NCI-H1694 (cell line): ENCODE data around the gene SGCE.
A peak's percentile ranks its signal among the peaks of the same experiment; 100 is the strongest.

Source experiments
- DNase-seq: peaks from one replicate; lab custom pipeline; 2025; lab: John Stamatoyannopoulos, UW

The SGCE gene

DNA sequence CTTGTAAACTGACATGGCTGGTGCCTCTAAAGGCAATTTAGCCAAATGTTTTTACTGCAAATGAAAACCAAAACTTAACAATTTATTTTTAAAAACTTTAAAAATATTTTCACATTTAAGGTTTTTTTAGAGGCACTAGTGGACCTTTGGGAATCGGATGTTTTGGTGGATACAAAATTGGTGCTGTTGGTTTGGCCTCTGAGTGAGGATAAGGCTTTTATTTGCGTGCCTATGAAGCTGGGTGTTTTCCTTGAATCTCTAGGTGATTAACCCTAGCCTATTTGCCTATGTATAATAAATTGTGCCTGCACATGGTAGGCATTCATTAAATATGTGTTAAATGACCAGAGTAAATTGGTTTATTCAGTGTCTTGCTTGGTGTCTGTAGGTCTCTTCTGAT, 2.9 kb upstream of the SGCE start:
- DNase-seq, result no peak

DNA sequence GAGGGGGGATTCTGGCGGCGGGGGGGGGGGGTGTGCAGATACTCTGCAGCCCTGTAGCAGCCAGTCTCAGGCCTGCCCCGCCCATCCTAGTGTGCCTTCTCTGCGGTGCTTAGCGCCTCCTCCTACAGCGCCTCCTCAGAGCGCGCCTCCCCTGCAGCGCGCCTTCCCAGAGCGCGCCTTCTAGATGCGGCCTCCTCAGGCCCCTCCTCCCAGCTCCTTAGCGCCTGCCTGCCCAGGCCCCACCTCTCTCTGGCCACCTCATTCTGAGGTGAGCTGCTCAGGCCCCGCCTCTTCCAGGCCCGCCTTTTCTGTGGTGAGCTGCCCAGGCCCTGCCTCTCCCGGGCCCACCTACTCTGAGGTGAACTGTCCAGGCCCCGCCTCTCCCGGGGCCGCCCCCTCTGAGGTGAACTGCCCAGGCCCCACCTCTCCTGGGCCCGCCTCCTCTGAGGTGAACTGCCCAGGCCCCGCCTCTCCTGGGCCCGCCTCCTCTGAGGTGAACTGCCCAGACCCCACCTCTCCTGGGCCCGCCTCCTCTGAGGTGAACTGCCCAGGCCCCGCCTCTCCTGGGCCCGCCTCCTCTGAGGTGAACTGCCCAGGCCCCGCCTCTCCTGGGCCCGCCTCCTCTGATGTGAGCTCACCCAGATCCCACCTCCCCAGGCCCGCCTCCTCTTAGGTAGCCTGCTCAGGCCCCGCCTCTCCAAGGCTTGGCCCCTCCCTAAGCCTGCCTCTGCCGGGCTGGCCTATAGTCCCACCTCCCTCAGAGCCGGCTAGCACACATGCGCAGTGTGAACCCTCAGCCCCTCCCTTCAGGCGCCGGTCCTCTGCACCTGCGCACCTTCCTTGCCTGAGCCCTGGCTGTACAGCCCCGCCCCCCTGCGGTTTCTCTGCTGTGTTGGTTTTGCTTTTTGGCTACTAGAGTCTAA, 2.1 kb upstream of the SGCE start:
- no peak for DNase-seq

DNA sequence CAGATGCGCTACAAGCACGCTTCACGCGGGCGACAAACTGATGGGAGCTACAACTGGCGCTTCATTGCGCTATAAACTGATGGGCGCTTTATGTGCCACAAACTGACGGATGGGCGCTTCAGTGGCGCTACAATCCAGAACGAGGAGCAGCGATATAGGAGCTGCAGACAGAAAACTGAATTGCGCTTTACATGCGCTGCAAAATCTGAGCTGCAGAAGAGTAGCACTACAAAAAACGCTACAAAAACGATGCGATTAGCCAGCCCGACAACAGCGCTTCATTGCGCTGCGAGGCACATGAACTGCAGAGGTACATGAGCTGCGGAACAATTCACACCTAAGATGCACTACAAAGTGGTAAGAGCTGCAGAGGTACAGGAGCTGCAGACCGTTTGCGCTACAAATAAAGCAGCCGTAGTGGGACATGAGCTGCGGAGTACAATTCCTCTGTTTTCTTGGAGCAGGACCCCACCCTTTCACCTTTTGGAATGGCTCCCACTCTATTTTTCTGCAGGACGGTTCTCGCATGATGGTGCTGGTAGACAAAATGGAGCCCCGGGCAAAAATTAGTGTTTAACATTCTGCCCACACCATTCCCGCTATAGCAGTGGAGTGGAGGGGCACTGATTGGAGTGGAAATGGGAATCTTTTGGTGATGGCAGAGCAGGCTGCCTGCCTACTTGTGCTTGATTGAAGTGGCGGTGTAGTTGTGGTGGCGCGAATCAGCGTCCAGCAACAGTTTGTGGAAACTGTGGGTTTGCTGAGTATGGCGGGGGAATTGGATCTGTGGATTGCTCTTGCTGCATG, 1.2 kb upstream of the SGCE start:
- DNase-seq, result no peak

DNA sequence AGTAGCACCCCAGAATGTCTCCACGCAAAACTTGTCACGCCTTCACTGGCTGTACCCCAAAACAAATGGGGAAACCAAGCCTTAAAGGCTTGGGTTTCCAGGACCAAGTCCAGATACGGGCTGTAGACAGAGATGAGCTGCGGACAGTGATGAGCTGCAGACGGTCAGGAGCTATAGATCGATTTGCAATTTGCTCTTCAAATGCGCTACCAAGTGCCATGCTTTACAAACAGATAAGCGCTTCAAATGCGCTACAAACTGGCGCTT, 658 bp upstream of the SGCE start:
- no peak for DNase-seq

DNA sequence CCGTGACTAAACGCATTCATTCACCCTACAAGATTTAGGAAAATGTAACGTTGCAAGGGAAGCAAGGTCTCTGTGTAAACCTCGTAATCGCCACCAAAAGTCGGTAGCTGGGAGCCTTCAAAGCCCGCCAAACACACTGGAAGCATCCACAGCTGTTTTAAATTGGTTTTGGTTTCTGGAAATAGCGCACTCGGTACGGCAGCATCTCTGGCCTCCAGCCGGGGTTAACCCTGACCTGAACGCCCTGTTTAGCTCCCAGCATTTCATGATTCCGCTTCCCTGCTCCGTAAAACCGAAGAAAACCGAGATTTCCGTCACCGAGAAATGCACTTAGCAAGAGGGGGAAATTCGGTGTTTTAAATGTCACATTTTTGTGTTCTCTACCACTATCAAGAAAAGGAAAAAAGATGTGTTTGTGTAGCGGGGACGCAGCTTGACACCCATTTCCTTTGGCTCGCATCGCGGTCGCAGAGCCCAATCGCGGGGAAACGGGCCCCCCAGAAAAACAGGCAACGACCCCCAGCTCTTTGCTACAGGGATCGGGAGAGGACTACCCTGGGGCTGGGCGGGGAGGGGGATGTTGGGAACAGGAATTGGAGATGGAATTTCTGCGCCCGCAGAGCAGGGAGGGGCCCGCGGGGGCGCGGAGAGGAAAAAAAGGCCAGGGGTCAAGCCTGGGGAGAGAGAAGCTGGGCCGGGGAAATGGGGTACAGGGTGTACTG, 646 bp downstream of the SGCE start:
- DNase-seq, result peak; percentile 25

DNA sequence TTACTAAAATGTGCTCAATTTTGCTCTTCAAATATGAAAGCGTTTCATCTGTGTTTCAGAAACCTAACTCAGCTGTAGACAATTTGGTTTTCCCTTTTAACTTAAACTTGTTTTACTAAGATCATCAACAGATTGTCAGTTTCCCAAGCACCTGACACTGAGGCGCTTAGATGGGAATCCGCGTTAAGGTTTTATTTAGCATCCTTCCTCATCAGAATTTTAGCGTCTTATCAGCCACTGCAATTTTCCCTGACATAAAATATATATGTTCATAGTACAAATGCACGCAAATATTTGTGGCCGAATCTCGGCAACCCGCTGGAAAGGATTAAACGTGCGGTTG, 1.2 kb downstream of the SGCE start:
- no peak for DNase-seq

DNA sequence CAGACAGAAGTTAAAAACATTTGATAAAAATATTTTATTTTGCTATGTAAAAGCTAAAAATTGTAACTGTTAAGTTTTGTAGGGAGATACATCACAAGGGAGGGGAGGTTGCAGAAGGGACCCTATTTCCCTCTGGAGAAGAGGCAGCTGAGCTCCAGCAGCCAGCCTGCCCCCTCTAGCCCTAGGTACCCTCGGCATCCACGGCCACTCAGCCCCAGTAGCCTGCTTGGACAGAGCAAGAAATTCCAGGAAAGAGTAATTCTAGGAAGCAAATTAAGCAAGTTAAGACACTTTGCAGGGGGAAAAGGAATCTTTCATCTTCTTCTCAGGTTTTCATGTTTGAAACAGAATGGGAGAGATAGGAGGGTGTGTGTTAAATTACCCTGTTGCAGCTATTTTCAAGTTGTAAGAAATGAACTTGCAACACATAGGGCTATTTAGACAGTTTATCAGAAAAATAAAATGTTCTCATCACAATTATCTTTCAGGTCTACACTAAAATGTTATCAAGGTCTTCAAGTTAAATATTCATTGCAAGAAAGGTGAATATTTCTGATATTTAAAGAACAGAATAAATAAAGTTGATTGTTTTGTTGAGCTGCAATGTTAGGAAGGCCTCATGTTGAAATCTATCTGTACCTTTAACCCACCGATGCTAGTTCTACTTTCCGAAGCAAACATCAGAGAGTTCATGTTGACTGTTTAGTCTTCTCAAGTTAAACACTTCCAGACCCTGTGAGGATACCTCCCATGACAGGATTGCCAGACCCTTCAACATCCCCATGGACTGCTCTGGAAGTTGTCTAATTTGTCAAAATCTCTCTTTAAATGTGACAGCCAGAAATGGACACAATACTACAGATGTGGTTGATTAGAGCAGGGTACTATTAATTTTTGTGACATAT, 5.5 kb downstream of the SGCE start:
- DNase-seq, result no peak

DNA sequence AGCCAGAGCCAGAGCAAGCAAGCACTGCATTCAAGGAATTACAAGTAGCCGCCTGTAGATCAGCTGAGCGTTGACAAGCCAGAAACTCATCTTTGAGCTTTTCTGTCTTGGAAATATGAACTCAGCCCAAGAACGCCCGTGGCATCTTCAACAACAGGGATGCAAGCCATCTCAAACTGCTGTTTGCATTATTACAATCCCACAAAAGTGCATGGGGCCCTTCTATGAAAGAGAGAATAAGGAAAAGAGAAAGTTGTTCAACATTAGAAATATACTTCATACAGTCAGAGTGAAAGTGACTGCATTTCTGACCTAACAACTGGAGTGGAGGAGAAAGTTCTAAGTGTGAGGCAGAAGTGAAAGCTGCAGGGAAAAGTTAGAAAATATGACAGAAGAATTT, 6.5 kb downstream of the SGCE start:
- DNase-seq, result no peak

DNA sequence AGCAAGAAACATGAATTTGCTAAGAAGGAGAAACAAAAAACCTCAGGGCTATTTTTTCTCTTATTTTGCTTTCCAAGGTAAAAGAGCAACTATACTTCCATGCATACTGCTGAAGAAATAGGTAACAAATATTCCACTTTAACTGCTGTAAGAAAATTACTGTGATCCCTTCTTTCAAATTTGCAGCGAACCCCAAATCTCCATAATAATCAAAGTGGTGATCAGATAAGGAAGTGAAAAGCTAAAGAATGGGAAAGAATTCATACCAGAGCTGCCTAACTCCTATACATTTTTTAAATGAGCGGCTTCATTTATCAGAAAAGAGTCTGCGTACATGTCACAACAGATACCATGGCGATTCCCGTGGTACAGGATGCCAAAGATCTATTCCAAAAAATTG, 7.2 kb downstream of the SGCE start:
- DNase-seq, result no peak

DNA sequence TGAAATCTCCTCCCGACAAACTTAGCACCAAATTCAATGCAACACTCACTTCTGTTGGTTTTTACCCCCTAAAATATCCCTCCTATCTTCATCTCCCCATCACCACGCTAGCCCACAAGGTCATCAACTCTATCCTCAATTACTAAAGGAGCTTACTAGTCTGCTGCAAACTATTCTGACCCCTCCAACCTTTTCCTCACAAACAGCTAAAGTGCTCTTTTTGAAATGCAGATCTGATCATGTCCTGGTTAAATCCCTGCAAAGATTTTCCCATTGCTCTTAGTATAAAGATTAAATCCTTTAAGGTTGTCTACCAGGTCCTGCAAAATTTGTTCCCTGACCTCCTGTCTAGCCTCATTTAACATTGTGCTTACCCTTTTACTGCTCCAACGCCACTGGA, 8.6 kb downstream of the SGCE start:
- DNase-seq, result no peak

DNA sequence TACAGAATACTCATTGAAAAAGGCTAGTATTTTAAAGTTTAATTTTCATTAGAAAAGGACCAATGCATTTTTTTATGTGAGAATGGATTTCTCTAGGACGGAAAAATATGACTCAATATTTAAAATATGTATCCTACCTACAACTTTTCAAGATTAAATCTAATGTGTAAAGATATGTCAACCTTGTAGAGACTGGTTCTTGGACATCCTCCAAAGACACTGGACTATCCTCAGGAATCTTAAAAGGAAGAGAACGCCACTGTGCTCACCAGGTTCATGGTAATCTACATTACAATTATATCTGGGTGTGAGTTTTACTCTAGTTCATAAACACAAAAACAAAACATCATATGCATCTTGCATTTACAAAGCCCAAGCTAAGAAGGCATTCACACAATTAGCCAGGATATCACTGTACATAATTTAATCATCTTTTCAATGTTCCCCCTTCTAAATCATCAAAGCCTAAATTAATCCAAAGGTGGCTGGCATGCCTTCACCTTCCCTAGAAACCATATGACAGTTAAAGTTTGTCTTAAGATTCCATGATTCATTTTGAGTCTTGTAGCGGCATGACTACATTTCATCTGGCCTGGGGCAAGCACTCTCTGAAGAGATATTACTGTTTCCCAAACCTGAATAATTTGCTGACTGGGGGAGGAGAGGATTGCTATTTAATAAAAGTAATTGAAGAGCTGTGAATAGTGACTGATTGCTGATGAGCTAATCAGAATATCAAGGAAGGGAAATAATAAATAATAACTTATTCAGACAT, 12.0 kb downstream of the SGCE start:
- DNase-seq, result no peak

DNA sequence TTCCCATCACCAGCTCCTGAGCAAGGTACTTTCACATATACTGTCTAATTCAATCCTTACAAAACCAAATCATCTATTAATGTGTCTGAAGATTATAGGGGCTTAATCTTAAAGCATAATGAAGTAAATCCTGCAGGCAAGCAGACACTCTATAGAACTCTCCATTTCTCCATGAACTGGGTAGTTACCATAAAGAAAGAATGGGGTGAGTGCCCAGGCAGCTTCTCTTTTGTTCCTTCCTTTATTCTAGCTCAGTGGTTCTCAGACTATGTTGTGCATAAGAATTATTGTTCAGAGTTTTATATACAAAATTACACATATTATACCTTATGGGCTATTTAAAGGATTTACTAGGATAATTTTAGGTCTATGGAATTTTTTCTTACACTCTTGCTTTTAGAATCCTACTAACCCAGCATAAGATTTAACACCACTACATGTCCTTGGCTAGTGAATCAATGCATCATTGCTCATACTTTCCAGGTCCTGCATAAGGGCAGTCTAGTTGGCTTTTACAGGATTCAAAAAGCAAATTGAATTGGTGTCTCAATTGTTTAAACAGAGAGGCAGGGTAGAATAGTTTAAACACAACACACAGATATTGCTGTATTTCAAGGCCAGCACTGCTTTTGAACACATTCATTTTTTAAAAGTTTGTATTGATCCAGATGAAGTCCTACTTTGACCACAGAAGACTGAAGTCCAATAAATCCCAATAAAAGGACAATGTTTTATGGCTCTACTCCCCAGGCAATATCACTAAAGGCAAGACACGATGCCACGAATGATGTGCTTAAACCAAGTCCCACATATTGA, 12.9 kb downstream of the SGCE start:
- no peak for DNase-seq

DNA sequence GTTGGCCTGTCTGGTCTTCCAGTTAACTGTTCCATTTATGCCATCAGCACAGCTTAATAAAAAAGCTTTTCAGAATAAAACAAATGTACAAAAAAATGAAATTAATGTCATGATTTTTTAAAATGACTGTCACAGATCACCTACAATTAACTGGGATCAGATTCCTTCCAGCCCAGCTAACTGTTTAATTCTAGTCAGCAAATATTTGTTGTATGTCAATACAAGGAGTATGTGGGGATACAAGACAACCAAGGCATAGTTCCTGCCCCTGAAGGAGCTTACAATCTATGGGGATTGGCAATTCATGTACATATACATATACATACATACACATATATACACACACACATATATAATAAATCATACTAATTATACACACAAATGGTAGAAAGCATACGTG, 16.5 kb downstream of the SGCE start:
- no peak for DNase-seq

DNA sequence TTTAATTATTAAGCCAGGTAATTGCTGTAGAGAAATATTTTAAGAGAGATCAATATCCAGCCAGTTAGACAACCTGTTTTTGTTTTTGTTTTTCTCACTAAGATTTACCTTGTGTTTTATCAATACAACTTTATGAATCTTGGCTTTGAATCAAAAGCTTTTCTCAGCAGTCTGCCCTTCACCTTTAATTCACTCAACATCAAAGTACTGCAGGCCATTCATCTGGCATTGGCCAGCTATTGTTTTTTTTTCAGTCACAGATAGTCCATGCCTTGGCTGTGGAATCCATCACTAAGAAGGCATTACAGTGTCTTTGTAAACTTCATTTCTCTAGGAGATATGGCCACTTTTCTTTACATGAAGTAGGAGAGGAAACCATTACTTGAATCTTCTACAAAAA, 20.2 kb downstream of the SGCE start:
- DNase-seq, result no peak

DNA sequence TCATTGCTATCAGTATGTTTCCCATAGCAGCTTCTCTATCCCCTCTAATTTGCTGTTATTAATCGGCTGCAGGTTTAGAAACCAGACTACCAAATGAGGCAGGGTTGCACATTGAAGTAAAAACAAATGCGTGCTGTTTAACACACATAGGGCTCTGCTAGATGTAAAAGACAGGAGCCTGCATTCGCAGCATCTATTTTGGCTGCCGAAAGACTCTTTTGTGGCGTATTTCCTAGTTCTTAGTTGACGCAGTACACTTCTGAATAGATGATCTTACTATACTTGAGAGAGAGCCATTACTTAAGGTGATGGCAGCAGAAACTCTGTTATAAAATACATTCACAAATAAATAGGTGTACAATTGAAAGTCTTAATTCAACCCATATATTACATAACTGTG, 21.4 kb downstream of the SGCE start:
- no peak for DNase-seq

DNA sequence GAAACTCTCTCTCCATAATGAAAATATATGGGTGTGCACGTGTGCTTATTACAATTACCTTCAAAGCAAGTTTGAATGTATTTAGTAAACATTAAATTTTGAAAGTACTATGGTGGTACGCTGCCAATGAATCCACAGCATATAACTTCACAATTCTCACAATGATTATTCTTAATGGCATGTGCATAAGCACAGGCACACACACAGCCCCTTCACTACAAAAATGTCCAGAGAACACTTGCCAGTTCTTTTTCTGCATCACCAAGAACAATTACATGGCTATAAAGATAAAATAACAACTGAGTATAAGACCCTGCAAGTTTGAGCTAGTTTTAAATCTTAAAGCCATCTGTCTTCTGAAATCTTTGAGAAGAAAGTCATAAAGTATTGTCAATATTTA, 22.2 kb downstream of the SGCE start:
- no peak for DNase-seq

DNA sequence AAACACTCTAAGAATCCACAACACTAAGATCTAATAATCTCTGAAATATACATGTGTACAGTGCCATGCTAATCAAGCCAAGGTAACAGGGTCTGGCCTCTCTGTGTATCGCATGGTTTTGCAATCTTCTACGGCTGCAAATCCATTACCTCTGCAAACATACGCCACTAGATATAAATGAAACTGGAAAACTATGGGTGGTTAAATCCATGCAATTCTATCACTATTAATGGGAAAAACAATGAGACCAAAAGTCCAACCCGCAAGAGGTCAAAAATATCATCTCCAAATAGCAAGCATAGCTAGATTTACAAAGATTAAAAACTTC, 23.0 kb downstream of the SGCE start:
- no peak for DNase-seq

DNA sequence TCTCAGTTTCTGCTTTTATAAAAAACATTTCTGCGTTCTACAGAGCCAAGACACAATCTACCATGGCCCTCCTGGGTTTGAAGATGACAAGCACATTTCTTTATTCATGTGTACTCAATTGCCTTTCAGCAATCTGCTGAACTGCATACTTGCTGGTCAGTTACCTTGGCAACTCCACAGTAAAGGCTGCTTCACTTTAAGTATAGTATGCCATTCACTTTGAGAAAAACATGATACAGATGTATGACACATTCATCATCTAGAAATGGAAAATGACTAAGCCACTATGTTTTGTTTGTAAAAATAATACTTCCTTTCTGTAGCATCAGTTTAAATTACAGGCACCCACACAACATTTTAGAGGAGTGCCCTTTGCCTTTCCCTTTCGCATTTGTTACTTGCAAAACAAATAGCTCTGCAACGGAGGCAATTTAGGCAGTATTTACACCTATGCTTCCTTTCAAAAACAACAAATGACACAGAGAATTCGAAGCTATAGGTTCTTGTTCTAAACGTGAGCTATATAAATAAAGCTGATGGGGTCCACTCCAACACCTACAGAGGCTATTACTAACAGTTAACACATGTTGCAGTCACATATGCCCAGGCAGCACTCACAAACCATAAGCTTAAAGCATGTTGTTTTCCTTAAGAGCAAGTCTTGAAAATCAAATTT, 23.5 kb downstream of the SGCE start:
- no peak for DNase-seq

DNA sequence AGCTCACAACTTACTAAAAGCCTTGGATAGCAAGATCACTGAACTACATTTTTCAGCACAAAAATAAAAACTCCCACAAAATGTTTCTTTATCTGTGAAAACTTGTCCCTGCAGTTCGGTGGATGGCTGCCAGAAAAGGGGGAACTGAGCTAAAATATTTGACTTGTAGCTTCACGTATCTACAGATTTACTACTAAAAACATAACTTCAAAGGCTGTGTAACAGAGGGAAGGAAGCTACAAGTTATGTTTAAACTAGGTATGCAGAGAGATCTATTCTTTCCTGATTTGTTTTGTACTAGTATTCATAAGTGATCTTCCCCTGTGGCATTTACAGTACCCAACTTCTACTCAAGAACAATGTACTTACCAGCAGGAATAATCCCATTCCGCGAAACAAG, 25.1 kb downstream of the SGCE start:
- DNase-seq, result no peak

DNA sequence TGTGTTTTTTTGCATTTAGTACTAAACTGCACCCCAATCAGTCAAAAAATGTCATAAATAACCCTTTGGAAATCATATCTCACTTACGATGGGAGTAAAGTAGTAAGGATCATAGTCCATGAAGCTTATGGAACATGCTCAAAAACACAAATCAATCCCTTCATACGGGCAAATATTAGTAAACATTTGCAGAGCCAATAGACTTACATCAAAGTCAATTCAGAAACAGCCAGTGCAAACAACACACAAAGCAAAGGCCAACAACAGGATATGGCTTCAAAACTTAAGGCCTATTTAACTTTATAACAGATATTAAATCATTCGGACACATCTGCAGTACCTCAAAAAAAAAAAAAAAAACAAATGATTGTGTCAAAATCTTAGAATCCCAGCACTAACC, 32.1 kb downstream of the SGCE start:
- no peak for DNase-seq
